ENCODE results near the gene MALAT1. TPM values are rescaled to one million over a fixed set of nuclear protein-coding genes. Genes with fewer than 3 reads are reported as not detected.

The MALAT1 gene
- total and polyA plus RNA-seq, 2 of the 8 experiments (the other 6 are each of a cell fraction or from before 2014, with no cell fraction given), result 115 to 984 TPM

DNA sequence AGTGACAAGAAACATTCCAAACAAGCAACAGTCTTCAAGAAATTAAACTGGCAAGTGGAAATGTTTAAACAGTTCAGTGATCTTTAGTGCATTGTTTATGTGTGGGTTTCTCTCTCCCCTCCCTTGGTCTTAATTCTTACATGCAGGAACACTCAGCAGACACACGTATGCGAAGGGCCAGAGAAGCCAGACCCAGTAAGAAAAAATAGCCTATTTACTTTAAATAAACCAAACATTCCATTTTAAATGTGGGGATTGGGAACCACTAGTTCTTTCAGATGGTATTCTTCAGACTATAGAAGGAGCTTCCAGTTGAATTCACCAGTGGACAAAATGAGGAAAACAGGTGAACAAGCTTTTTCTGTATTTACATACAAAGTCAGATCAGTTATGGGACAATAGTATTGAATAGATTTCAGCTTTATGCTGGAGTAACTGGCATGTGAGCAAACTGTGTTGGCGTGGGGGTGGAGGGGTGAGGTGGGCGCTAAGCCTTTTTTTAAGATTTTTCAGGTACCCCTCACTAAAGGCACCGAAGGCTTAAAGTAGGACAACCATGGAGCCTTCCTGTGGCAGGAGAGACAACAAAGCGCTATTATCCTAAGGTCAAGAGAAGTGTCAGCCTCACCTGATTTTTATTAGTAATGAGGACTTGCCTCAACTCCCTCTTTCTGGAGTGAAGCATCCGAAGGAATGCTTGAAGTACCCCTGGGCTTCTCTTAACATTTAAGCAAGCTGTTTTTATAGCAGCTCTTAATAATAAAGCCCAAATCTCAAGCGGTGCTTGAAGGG lies 6.0 kb downstream of the MALAT1 start:
- H4K20me1 ChIP-seq (replicated peaks in 1 of 2; ENCODE audit: control insufficient read depth in 1 of 2, insufficient read depth in 2 of 2, low read length in 2 of 2), result peaks cover 45 to 52% of the 10 kb centered on the region in 2 experiments
- H3K9me3 ChIP-seq (ENCODE audit: insufficient read depth in 2 of 2, low read depth in 1 of 2, low read length in 1 of 2), result no peaks in the 10 kb centered on the region
- FAIRE-seq (no peak), DNase-seq (ENCODE audit: low read depth in 1 of 2, low spot score in 2 of 2) (no peak)
- no peak overlapping the region for H2BK20ac ChIP-seq (ENCODE audit: low read length)
- peak overlapping the region; percentile 75 to 90 for H3K4me2 ChIP-seq (ENCODE audit: insufficient read depth in 1 of 2, low read depth in 2 of 2, low read length in 2 of 2)
- no peak overlapping the region for H2AFZ ChIP-seq (ENCODE audit: low read length)
- no peak overlapping the region for H2BK120ac ChIP-seq (replicated peaks; ENCODE audit: low read depth, low read length)
- peaks cover 0 to 7% (median 3%) of the 10 kb centered on the region in 4 experiments; a peak in 4 of 7 replicates for H3K4me1 ChIP-seq (replicated peaks in 1 of 4; ENCODE audit: control insufficient read depth in 3 of 4, insufficient read depth in 4 of 4, low read length in 3 of 4)
- no peaks in the 10 kb centered on the region for H3K27me3 ChIP-seq (replicated peaks in 1 of 4; ENCODE audit: control insufficient read depth in 3 of 4, extremely low read depth in 1 of 4, insufficient read depth in 3 of 4, low read length in 3 of 4)
- peaks cover 39 to 69% (median 52%) of the 10 kb centered on the region in 4 experiments for H3K36me3 ChIP-seq (ENCODE audit: control insufficient read depth in 2 of 4, insufficient read depth in 4 of 4, low read length in 3 of 4)
- H4K5ac ChIP-seq (ENCODE audit: insufficient read length, low read depth, low read length), result no peak overlapping the region
- H3K23ac ChIP-seq (ENCODE audit: insufficient read length), result no peak overlapping the region
- H4K8ac ChIP-seq (ENCODE audit: extremely low read depth, insufficient read depth, low read length), result no peak overlapping the region
- H3K56ac ChIP-seq (replicated peaks; ENCODE audit: insufficient read length, low read depth, low read length), result no peak overlapping the region
- no peak overlapping the region for H2BK5ac ChIP-seq (ENCODE audit: low read depth, low read length)
- peaks cover 49 to 66% of the 10 kb centered on the region in 2 experiments for H3K79me2 ChIP-seq (ENCODE audit: control insufficient read depth in 1 of 2, insufficient read depth in 2 of 2, low read length in 2 of 2)
- H3K9ac ChIP-seq (replicated peaks in 1 of 4; ENCODE audit: extremely low read depth in 1 of 4, low read depth in 3 of 4, low read length in 3 of 4), result peak overlapping the region in 2 of 4 experiments; percentile 19 to 26; a peak in 3 of 7 replicates
- ChIA-PET CTCF (ENCODE audit: partially characterized antibody) (interaction anchor here (0.9 to 29.0 kb wide), 6 partner anchors 11 to 125 kb away, joined by 3 to 809 read pairs (median 59); partner anchors contain the start of gene MALAT1), POLR2A (ENCODE audit: partially characterized antibody) (interaction anchor here (0.6 to 29.8 kb wide), 34 partner anchors 4 to 629 kb away, joined by 3 to 1569 read pairs (median 6); partner anchors contain the start of genes FRMD8, MALAT1, NEAT1 and SCYL1)
- H3K18ac ChIP-seq (ENCODE audit: extremely low read depth, low read length), result no peak overlapping the region
- H2BK12ac ChIP-seq (ENCODE audit: low read depth, low read length), result no peak overlapping the region
- no peak overlapping the region for H2BK15ac ChIP-seq (ENCODE audit: low read length)
- no peak overlapping the region for H3K4ac ChIP-seq (replicated peaks; ENCODE audit: insufficient read length, low read depth, low read length)
- no peak overlapping the region for H3K27ac ChIP-seq (ENCODE audit: low read depth, low read length)
- H4K91ac ChIP-seq (replicated peaks; ENCODE audit: insufficient read length, low read length), result no peak overlapping the region
- H3K4me3 ChIP-seq (ENCODE audit: extremely low read depth in 1 of 4, insufficient read depth in 2 of 4, low read depth in 3 of 4, low read length in 4 of 4), result peak overlapping the region; percentile 93 to 100 (median 98); a peak in 5 of 8 replicates
- H2AK5ac ChIP-seq (ENCODE audit: low read depth, low read length), result no peak overlapping the region
- H3K14ac ChIP-seq (ENCODE audit: insufficient read length), result no peak overlapping the region
- WGBS, 2 experiments (ENCODE audit: extremely low coverage in 1 of 2, insufficient coverage in 1 of 2, insufficient read length in 1 of 2, insufficient replicate concordance in 2 of 2, low coverage in 1 of 2, low lambda C conversion rate in 2 of 2, missing lambda C conversion rate in 1 of 2), result 82% methylated on average over 8 of the region's 8 CpGs; no CpG with 5 or more reads in 1 of the 2 experiments
- peaks cover 4% of the 10 kb centered on the region for H3K23me2 ChIP-seq (ENCODE audit: low read depth, low read length)
- no peaks in the 10 kb centered on the region for H3K79me1 ChIP-seq (ENCODE audit: low read depth, low read length)
- no peak for TF ChIP-seq ASH2L (IDR thresholded peaks at IDR 0.05; ENCODE audit: low read length)
- no peak for TF ChIP-seq GABPA (IDR thresholded peaks at IDR 0.05; ENCODE audit: borderline replicate concordance, insufficient read depth, low read length)
- TF ChIP-seq SP4 (IDR thresholded peaks at IDR 0.05; ENCODE audit: low read length), result 0 out of 2 replicates have a peak, but pooled peaks have one; percentile 19
- TF ChIP-seq NRF1 (IDR thresholded peaks at IDR 0.05; ENCODE audit: low read depth, low read length), result 0 out of 2 replicates have a peak, but pooled peaks have one; percentile 12
- peak; percentile 90 for TF ChIP-seq POLR2AphosphoS5 (IDR thresholded peaks at IDR 0.05; ENCODE audit: low read depth, low read length)
- TF ChIP-seq POLR2A (IDR thresholded peaks at IDR 0.05; ENCODE audit: control extremely low read depth in 1 of 2, low read depth in 2 of 2, low read length in 2 of 2), result peak; percentile 54 to 64; a peak in 2 of 3 replicates
- TF ChIP-seq SIN3A (conservative IDR thresholded peaks at IDR 0.05 in 1 of 2, IDR thresholded peaks at IDR 0.05 in 1 of 2; ENCODE audit: low read depth in 1 of 2, low read length in 2 of 2), result 0 out of 4 replicates have a peak, but pooled peaks of 1 of the 2 experiments have one; percentile 21
- TF ChIP-seq, protein P1, sequence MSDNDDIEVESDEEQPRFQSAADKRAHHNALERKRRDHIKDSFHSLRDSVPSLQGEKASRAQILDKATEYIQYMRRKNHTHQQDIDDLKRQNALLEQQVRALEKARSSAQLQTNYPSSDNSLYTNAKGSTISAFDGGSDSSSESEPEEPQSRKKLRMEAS (IDR thresholded peaks at IDR 0.05), result no peak
- TF ChIP-seq ATF2 (IDR thresholded peaks at IDR 0.05; ENCODE audit: low read length), result peak; percentile 13; the same call in 1 of the 2 replicates
